ENCODE measurements around the gene KRT74. TPM values are rescaled to one million over a fixed set of nuclear protein-coding genes. Genes with fewer than 3 reads are reported as not detected.

The KRT74 gene
- total and polyA plus RNA-seq, 9 of the 15 experiments (the other 6 are each of a cell fraction or from before 2014, with no cell fraction given): not detected

DNA sequence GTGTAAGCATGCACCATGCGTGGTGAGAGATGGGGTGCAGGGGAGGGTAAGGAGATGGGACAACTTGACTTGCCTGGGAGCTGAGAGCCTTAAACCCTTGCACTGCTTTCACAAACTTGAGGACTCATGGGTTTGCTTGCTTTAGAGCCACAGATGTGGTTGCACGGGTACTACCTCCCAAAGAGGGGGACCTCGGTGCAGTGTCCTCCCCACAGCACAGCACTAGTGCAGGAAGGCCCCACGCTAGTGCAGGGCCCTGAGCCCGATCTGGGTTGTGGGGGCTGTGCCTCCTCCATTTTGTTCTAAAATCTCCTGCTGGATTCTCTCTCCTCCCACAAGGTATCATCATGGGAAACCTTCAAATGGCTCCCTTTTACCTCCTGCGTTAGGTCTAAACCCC is 16.4 kb upstream of the KRT74 start:
- Histone ChIP-seq H3K4me1 (replicated peaks in 1 of 2; ENCODE audit: control insufficient read depth in 2 of 2, insufficient read depth in 2 of 2, low read length in 2 of 2) (peaks cover 0 to 6% of the 10 kb centered on the region in 2 experiments; a peak in 1 of 5 replicates), H3K9me3 (replicated peaks; ENCODE audit: control insufficient read depth, insufficient read depth, low read depth, low read length) (no peaks in the 10 kb centered on the region), H3K4me2 (ENCODE audit: insufficient read depth, low read length) (no peak overlapping the region), H3K4me3 (no peak overlapping the region), H3K9me1 (ENCODE audit: control insufficient read depth, insufficient read depth, low read length) (no peaks in the 10 kb centered on the region), H3K9ac (ENCODE audit: insufficient read depth in 1 of 2, low read depth in 2 of 2, low read length in 2 of 2) (no peak overlapping the region), H3K27ac (ENCODE audit: extremely low read depth, low read depth, low read length) (no peak overlapping the region), H3K36me3 (ENCODE audit: control insufficient read depth, insufficient read depth, low read length) (no peaks in the 10 kb centered on the region), H3K27me3 (ENCODE audit: control insufficient read depth in 2 of 2, insufficient read depth in 2 of 2, low read length in 2 of 2) (peaks cover 9 to 29% of the 10 kb centered on the region in 2 experiments; a peak in 4 of 5 replicates), H4K20me1 (replicated peaks; ENCODE audit: control insufficient read depth, insufficient read depth, low read length) (no peaks in the 10 kb centered on the region), H3K79me2 (ENCODE audit: control insufficient read depth, insufficient read depth, low read length) (no peaks in the 10 kb centered on the region), H2AFZ (ENCODE audit: low read depth, low read length) (no peak overlapping the region)
- WGBS (ENCODE audit: insufficient coverage, low coverage, missing lambda C conversion rate): 19% methylated on average over 6 of the region's 6 CpGs
- ChIA-PET CTCF (ENCODE audit: low intra/inter-chr PET ratio) (no interaction called here), POLR2A (interaction anchor here (0.7 kb wide), 1 partner anchor 1672 kb away, joined by 4 read pairs; no protein-coding TSS in a partner anchor)
- TF ChIP-seq, protein P1, sequence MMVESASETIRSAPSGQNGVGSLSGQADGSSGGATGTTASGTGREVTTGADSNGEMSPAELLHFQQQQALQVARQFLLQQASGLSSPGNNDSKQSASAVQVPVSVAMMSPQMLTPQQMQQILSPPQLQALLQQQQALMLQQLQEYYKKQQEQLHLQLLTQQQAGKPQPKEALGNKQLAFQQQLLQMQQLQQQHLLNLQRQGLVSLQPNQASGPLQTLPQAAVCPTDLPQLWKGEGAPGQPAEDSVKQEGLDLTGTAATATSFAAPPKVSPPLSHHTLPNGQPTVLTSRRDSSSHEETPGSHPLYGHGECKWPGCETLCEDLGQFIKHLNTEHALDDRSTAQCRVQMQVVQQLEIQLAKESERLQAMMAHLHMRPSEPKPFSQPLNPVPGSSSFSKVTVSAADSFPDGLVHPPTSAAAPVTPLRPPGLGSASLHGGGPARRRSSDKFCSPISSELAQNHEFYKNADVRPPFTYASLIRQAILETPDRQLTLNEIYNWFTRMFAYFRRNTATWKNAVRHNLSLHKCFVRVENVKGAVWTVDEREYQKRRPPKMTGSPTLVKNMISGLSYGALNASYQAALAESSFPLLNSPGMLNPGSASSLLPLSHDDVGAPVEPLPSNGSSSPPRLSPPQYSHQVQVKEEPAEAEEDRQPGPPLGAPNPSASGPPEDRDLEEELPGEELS (CRISPR knock-in tag; IDR thresholded peaks at IDR 0.05; ENCODE audit: borderline replicate concordance): no peak
- ATAC-seq: no peak
- DNase-seq (ENCODE audit: extremely low read depth in 1 of 4, low spot score in 3 of 4): no peak
- in situ Hi-C loops (cut with MboI) (no loop called here), intact Hi-C loops (cut with micrococcal nuclease) (no loop called here)
- no TSS peak for BruUV-seq (replicated peaks)
- FAIRE-seq: no peak

DNA sequence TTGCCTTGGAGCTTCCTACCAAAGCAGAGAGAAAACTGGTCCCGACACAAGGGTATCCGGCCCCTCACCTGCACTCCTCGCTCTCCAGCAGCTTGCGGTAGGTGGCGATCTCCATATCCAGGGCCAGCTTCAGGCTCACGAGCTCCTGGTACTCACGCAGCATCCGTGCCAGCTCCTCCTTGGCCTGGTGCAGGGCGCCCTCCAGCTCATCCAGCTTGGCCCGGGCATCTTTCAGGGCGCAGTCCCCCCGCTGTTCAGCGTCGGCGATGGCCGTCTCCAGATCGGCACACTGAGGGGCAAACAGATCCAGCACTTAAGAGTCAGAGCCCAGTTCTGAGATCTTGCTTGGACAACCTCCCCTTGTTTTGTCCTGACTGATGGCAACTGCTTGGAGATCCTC is 13.9 kb upstream of the KRT74 start:
- Histone ChIP-seq H3K4me3 (no peak overlapping the region), H3K4me1 (replicated peaks in 1 of 2; ENCODE audit: control insufficient read depth in 2 of 2, insufficient read depth in 2 of 2, low read length in 2 of 2) (peaks cover 0 to 6% of the 10 kb centered on the region in 2 experiments; a peak in 1 of 5 replicates), H3K27me3 (ENCODE audit: control insufficient read depth in 2 of 2, insufficient read depth in 2 of 2, low read length in 2 of 2) (peaks cover 4 to 29% of the 10 kb centered on the region in 2 experiments; a peak in 4 of 5 replicates), H3K9ac (ENCODE audit: insufficient read depth in 1 of 2, low read depth in 2 of 2, low read length in 2 of 2) (no peak overlapping the region), H3K27ac (ENCODE audit: extremely low read depth, low read depth, low read length) (no peak overlapping the region), H3K9me1 (ENCODE audit: control insufficient read depth, insufficient read depth, low read length) (no peaks in the 10 kb centered on the region), H3K79me2 (ENCODE audit: control insufficient read depth, insufficient read depth, low read length) (no peaks in the 10 kb centered on the region), H3K9me3 (replicated peaks; ENCODE audit: control insufficient read depth, insufficient read depth, low read depth, low read length) (no peaks in the 10 kb centered on the region), H3K36me3 (ENCODE audit: control insufficient read depth, insufficient read depth, low read length) (no peaks in the 10 kb centered on the region), H3K4me2 (ENCODE audit: insufficient read depth, low read length) (no peak overlapping the region), H2AFZ (ENCODE audit: low read depth, low read length) (no peak overlapping the region), H4K20me1 (replicated peaks; ENCODE audit: control insufficient read depth, insufficient read depth, low read length) (peaks cover 4% of the 10 kb centered on the region; the same call in 1 of the 2 replicates)
- no peak for FAIRE-seq
- intact Hi-C loops (cut with micrococcal nuclease): loop anchor here (5.0 to 10.0 kb wide), 4 partner anchors 75 to 433 kb away; no protein-coding TSS in a partner anchor
- POLR2A ChIA-PET: interaction anchor here (0.6 to 1.3 kb wide), 4 partner anchors 12 to 205 kb away, joined by 3 to 6 read pairs (median 4); no protein-coding TSS in a partner anchor
- TF ChIP-seq SREBF2 (CRISPR knock-in tag; IDR thresholded peaks at IDR 0.05): no peak
- no peak for TF ChIP-seq BHLHE40 (IDR thresholded peaks at IDR 0.05; ENCODE audit: low read length)
- no peak for TF ChIP-seq POLR2AphosphoS5 (IDR thresholded peaks at IDR 0.05; ENCODE audit: control insufficient read depth, insufficient read depth, low read depth, low read length)
- TF ChIP-seq OTX1 (CRISPR knock-in tag; IDR thresholded peaks at IDR 0.05): no peak
- TF ChIP-seq CTCF (IDR thresholded peaks at IDR 0.05 in 2 of 3, conservative IDR thresholded peaks at IDR 0.05 in 1 of 3; ENCODE audit: insufficient read depth in 2 of 3, low read depth in 1 of 3, low read length in 3 of 3): peak in 2 of 3 experiments; percentile 29 to 31; a peak in 1 of 6 replicates
- TF ChIP-seq PTTG1 (tag; IDR thresholded peaks at IDR 0.05; ENCODE audit: low read depth): no peak
- TF ChIP-seq RAD21 (CRISPR knock-in tag; conservative IDR thresholded peaks at IDR 0.05 in 1 of 2, IDR thresholded peaks at IDR 0.05 in 1 of 2): peak in 1 of 2 experiments; percentile 28; a peak in 1 of 4 replicates
- in situ Hi-C loops (cut with MboI): loop anchor here (5.0 kb wide), 1 partner anchor 395 kb away; no protein-coding TSS in a partner anchor
- WGBS (ENCODE audit: insufficient coverage, low coverage, missing lambda C conversion rate): 8% methylated on average over 17 of the region's 17 CpGs
- BruUV-seq (replicated peaks): no TSS peak
- CTCF ChIA-PET (ENCODE audit: low intra/inter-chr PET ratio): interaction anchor here (1.3 kb wide), 1 partner anchor 293 kb away, joined by 6 read pairs; no protein-coding TSS in a partner anchor
- ATAC-seq: no peak
- DNase-seq (ENCODE audit: extremely low read depth in 1 of 4, low spot score in 3 of 4): peak in 1 of 4 experiments; percentile 13
